ENCODE measurements around the gene BICRA. TPM values are rescaled to one million over a fixed set of nuclear protein-coding genes. Genes with fewer than 3 reads are reported as not detected.
A peak's percentile ranks its signal among the peaks of the same experiment; 100 is the strongest.
"Not testable (repeated sequence)": the region's sequence is repeated elsewhere in the genome, so short reads cannot be mapped to it uniquely, and the experiment has no call there.

Gene BICRA
- total and polyA plus RNA-seq, 2 of the 4 experiments (the other 2 are of a cell fraction) = 1.8 to 3.5 TPM

DNA sequence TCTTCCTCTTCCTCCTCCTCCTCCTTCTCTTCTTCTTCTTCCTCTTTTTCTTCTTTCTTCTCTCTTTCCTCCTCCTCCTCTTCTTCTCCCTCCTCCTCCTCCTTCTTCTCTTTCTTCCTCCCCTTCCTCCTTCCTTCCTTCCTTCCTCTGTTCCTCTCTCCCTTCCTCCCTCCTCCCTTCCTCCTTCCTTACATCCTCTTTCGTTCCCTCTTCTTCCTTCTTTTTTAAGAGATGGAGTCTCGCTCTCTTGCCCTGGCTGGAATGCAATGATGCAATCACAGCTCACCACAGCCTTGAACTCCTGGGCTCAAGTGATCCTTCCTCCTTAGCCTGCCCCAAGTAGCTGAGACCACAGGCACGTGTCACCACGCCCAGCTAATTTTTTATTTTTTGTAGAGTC is 117.5 kb downstream of the BICRA start:
- no peaks in the 10 kb centered on the region for H3K9me3 ChIP-seq (ENCODE audit: control insufficient read depth, insufficient read depth, low read length)
- no peak overlapping the region for H3K9ac ChIP-seq (ENCODE audit: low read depth, low read length)
- H2BK20ac ChIP-seq (ENCODE audit: low read depth, low read length) = 0 out of 2 replicates have a peak overlapping the region, but pooled peaks have one; percentile 14
- H3K14ac ChIP-seq (replicated peaks; ENCODE audit: low read depth, low read length) = peak overlapping the region; percentile 81
- peaks cover 70% of the 10 kb centered on the region for H3K36me3 ChIP-seq (ENCODE audit: control insufficient read depth, insufficient read depth, low read length)
- H3K27ac ChIP-seq (ENCODE audit: insufficient read depth, low read length) = peak overlapping the region; percentile 71; the same call in 1 of the 2 replicates
- no peak overlapping the region for H3K18ac ChIP-seq (ENCODE audit: low read depth, low read length)
- in situ Hi-C loops (cut with MboI; ENCODE audit: low sequenced_read_pairs) = no loop called here
- H3K23ac ChIP-seq (ENCODE audit: low read depth, low read length) = no peak overlapping the region; the same call in 1 of the 2 replicates
- peak overlapping the region; percentile 4; the same call in 1 of the 3 replicates for H2BK15ac ChIP-seq (ENCODE audit: low read depth, low read length)
- ChIA-PET POLR2A (ENCODE audit: unreplicated experiment) (no interaction called here), CTCF (no interaction called here)
- peaks cover 34% of the 10 kb centered on the region for H3K9me1 ChIP-seq (ENCODE audit: insufficient read depth, low read length)
- H3K4ac ChIP-seq (ENCODE audit: low read depth, low read length) = peak overlapping the region; percentile 78
- no peak overlapping the region for H3K4me3 ChIP-seq (ENCODE audit: insufficient read depth, low read depth, low read length)
- H3K79me1 ChIP-seq (ENCODE audit: low read depth in 1 of 2, low read length in 2 of 2) = peaks cover 27 to 77% of the 10 kb centered on the region in 2 experiments
- peak overlapping the region; percentile 63; the same call in 1 of the 2 replicates for H4K91ac ChIP-seq (ENCODE audit: insufficient read depth, low read depth, low read length)
- dilution Hi-C loops (cut with HindIII; ENCODE audit: low sequenced_read_pairs, unreplicated experiment) = no loop called here
- TF ChIP-seq FOS (IDR thresholded peaks at IDR 0.05; ENCODE audit: low read depth, low read length) = no peak
- TF ChIP-seq POLR2A (IDR thresholded peaks at IDR 0.05; ENCODE audit: low read depth, low read length) = no peak
- TF ChIP-seq CEBPB (IDR thresholded peaks at IDR 0.05; ENCODE audit: low read depth, low read length) = peak; percentile 91
- TF ChIP-seq MAZ (IDR thresholded peaks at IDR 0.05; ENCODE audit: borderline replicate concordance, low read depth, low read length) = peak; percentile 15; the same call in 1 of the 2 replicates
- TF ChIP-seq, protein P1, sequence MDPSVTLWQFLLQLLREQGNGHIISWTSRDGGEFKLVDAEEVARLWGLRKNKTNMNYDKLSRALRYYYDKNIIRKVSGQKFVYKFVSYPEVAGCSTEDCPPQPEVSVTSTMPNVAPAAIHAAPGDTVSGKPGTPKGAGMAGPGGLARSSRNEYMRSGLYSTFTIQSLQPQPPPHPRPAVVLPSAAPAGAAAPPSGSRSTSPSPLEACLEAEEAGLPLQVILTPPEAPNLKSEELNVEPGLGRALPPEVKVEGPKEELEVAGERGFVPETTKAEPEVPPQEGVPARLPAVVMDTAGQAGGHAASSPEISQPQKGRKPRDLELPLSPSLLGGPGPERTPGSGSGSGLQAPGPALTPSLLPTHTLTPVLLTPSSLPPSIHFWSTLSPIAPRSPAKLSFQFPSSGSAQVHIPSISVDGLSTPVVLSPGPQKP (IDR thresholded peaks at IDR 0.05; ENCODE audit: borderline replicate concordance, low read depth, low read length) = no peak
- no peak overlapping the region for H2AFZ ChIP-seq (replicated peaks; ENCODE audit: low read length, poor library complexity)
- H4K20me1 ChIP-seq (ENCODE audit: insufficient read depth, low read length) = peaks cover 45% of the 10 kb centered on the region
- peak overlapping the region; percentile 69 for H2BK5ac ChIP-seq (ENCODE audit: low read depth, low read length, poor library complexity, severe bottlenecking)
- no peaks in the 10 kb centered on the region for H3K27me3 ChIP-seq (ENCODE audit: control insufficient read depth, insufficient read depth, low read length)
- ATAC-seq (ENCODE audit: low read depth) = no peak; the same call in 1 of the 2 replicates
- no peak overlapping the region for H2AK9ac ChIP-seq (replicated peaks; ENCODE audit: low read depth, low read length, poor library complexity)
- 0 out of 2 replicates have a peak overlapping the region, but pooled peaks have one; percentile 22 for H4K5ac ChIP-seq (ENCODE audit: low read depth, low read length)
- no TSS peak for BruUV-seq (replicated peaks)
- no peak overlapping the region for H3K4me2 ChIP-seq (ENCODE audit: low read depth, low read length)
- peaks cover 32% of the 10 kb centered on the region for H3K4me1 ChIP-seq (ENCODE audit: control insufficient read depth, insufficient read depth, low read length)
- intact Hi-C loops (cut with micrococcal nuclease) = no loop called here
- peak; percentile 76 for DNase-seq
- peak overlapping the region; percentile 64 to 80; a peak in 2 of 4 replicates for H4K8ac ChIP-seq (ENCODE audit: low read depth in 2 of 2, low read length in 2 of 2)
- peak overlapping the region; percentile 53; the same call in 1 of the 2 replicates for H2BK120ac ChIP-seq (ENCODE audit: low read depth, low read length)
- H2AK5ac ChIP-seq (ENCODE audit: low read depth, low read length) = peak overlapping the region; percentile 80; the same call in 1 of the 2 replicates
- WGBS, 2 experiments (ENCODE audit: extremely low coverage in 2 of 2, insufficient read length in 1 of 2) = 61% methylated on average over 2 of the region's 4 CpGs; no CpG with 5 or more reads in 1 of the 2 experiments
- H3K56ac ChIP-seq (ENCODE audit: extremely low read depth, insufficient read depth, low read length) = 0 out of 2 replicates have a peak overlapping the region, but pooled peaks have one; percentile 16

DNA sequence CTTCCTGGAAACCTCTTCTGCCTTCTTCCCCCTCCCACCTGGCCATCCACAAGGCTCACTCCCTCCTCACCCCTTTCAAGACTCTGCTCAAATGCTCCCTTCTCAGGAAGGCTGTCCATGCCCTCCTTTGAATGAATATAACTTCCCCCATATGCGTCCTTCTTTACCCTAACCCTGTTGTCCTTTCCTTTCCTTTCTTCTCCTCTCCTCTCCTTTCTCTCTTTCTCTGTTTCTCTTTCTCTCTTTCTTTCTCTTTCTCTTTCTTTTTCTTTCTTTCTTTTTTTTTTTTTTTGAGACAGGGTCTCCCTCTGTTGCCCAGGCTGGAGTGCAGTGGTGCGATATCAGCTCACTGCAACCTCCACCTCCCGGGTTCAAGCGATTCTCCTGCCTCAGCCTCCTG is 119.4 kb downstream of the BICRA start:
- Histone ChIP-seq H3K4me2 (ENCODE audit: low read depth, low read length) (0 out of 2 replicates have a peak overlapping the region, but pooled peaks have one; percentile 16), H3K27ac (ENCODE audit: insufficient read depth, low read length) (peak overlapping the region; percentile 19; the same call in 1 of the 2 replicates), H2BK120ac (ENCODE audit: low read depth, low read length) (peak overlapping the region; percentile 54), H2AFZ (replicated peaks; ENCODE audit: low read length, poor library complexity) (peak overlapping the region; percentile 46), H3K14ac (replicated peaks; ENCODE audit: low read depth, low read length) (peak overlapping the region; percentile 88), H3K9me1 (ENCODE audit: insufficient read depth, low read length) (peaks cover 32% of the 10 kb centered on the region), H4K5ac (ENCODE audit: low read depth, low read length) (0 out of 2 replicates have a peak overlapping the region, but pooled peaks have one; percentile 22), H2BK20ac (ENCODE audit: low read depth, low read length) (peak overlapping the region; percentile 68; the same call in 1 of the 2 replicates), H4K91ac (ENCODE audit: insufficient read depth, low read depth, low read length) (peak overlapping the region; percentile 73), H4K20me1 (ENCODE audit: insufficient read depth, low read length) (peaks cover 49% of the 10 kb centered on the region), H4K8ac (ENCODE audit: low read depth in 2 of 2, low read length in 2 of 2) (peak overlapping the region in 1 of 2 experiments; percentile 75; a peak in 2 of 4 replicates), H3K79me1 (ENCODE audit: low read depth in 1 of 2, low read length in 2 of 2) (peaks cover 32 to 74% of the 10 kb centered on the region in 2 experiments), H3K18ac (ENCODE audit: low read depth, low read length) (peak overlapping the region; percentile 28; the same call in 1 of the 2 replicates), H2BK15ac (ENCODE audit: low read depth, low read length) (peak overlapping the region; percentile 78; the same call in 1 of the 3 replicates), H3K23ac (ENCODE audit: low read depth, low read length) (peak overlapping the region; percentile 13; the same call in 1 of the 2 replicates), H2AK5ac (ENCODE audit: low read depth, low read length) (peak overlapping the region; percentile 84), H3K4me1 (ENCODE audit: control insufficient read depth, insufficient read depth, low read length) (peaks cover 23% of the 10 kb centered on the region), H3K36me3 (ENCODE audit: control insufficient read depth, insufficient read depth, low read length) (peaks cover 71% of the 10 kb centered on the region), H3K4ac (ENCODE audit: low read depth, low read length) (peak overlapping the region; percentile 89), H2BK5ac (ENCODE audit: low read depth, low read length, poor library complexity, severe bottlenecking) (peak overlapping the region; percentile 74), H2AK9ac (replicated peaks; ENCODE audit: low read depth, low read length, poor library complexity) (peak overlapping the region; percentile 76)
- H3K56ac ChIP-seq (ENCODE audit: extremely low read depth, insufficient read depth, low read length); H3K9ac ChIP-seq (ENCODE audit: low read depth, low read length); intact Hi-C loops (cut with micrococcal nuclease); ATAC-seq (ENCODE audit: low read depth); dilution Hi-C loops (cut with HindIII; ENCODE audit: low sequenced_read_pairs, unreplicated experiment); POLR2A ChIA-PET (ENCODE audit: unreplicated experiment); H3K27me3 ChIP-seq (ENCODE audit: control insufficient read depth, insufficient read depth, low read length); H3K4me3 ChIP-seq (ENCODE audit: insufficient read depth, low read depth, low read length); DNase-seq; BruUV-seq (replicated peaks); H3K9me3 ChIP-seq (ENCODE audit: control insufficient read depth, insufficient read depth, low read length); in situ Hi-C loops (cut with MboI; ENCODE audit: low sequenced_read_pairs): not testable (repeated sequence)
- 89% methylated on average over 1 of the region's 4 CpGs; no CpG with 5 or more reads in 1 of the 2 experiments for WGBS, 2 experiments (ENCODE audit: extremely low coverage in 2 of 2, insufficient read length in 1 of 2)
- CTCF ChIA-PET = interaction anchor here (0.6 kb wide), 1 partner anchor 20 kb away, joined by 6 read pairs; no protein-coding TSS in a partner anchor
